ENCODE data around the gene NBPF3.

DNA sequence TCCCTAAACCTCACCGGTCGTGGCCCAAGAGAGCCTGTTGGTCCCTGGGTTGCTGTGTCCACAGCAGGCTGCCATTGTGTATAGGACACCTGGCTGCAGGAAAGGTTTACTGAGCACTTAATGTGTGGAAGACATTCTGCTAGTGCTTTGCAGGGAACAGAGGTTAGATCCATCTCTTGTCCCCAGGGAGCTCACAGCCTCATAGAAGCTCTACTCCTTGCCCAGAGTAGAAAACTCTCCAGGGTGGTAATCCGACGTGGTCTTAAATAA, 52.4 kb downstream of the NBPF3 start:
- TF ChIP-seq, protein P1, sequence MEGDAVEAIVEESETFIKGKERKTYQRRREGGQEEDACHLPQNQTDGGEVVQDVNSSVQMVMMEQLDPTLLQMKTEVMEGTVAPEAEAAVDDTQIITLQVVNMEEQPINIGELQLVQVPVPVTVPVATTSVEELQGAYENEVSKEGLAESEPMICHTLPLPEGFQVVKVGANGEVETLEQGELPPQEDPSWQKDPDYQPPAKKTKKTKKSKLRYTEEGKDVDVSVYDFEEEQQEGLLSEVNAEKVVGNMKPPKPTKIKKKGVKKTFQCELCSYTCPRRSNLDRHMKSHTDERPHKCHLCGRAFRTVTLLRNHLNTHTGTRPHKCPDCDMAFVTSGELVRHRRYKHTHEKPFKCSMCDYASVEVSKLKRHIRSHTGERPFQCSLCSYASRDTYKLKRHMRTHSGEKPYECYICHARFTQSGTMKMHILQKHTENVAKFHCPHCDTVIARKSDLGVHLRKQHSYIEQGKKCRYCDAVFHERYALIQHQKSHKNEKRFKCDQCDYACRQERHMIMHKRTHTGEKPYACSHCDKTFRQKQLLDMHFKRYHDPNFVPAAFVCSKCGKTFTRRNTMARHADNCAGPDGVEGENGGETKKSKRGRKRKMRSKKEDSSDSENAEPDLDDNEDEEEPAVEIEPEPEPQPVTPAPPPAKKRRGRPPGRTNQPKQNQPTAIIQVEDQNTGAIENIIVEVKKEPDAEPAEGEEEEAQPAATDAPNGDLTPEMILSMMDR (IDR thresholded peaks at IDR 0.05): no peak
- TF ChIP-seq POLR2A (IDR thresholded peaks at IDR 0.05) (no peak), POLR2AphosphoS5 (IDR thresholded peaks at IDR 0.05) (no peak), EP300 (IDR thresholded peaks at IDR 0.05) (no peak)
